Measurements from ENCODE around the gene DNM3.

The DNM3 gene

GRCh38 chr1:172125812-172126430 is 284.6 kb downstream of the DNM3 start:
- in situ Hi-C loops (cut with HindIII; ENCODE audit: low sequenced_read_pairs) = no loop called here

- in situ Hi-C loops (cut with HindIII; ENCODE audit: low sequenced_read_pairs) = no loop called here
Observed at GRCh38 chr1:172132836-172133235, 291.5 kb downstream of the DNM3 start.

GRCh38 chr1:172134087-172134731 is 292.9 kb downstream of the DNM3 start:
- in situ Hi-C loops (cut with HindIII; ENCODE audit: low sequenced_read_pairs) = no loop called here

- in situ Hi-C loops (cut with HindIII; ENCODE audit: low sequenced_read_pairs) = no loop called here
Observed at GRCh38 chr1:172135076-172135672, 293.9 kb downstream of the DNM3 start.

GRCh38 chr1:172135978-172136610 is 294.8 kb downstream of the DNM3 start:
- in situ Hi-C loops (cut with HindIII; ENCODE audit: low sequenced_read_pairs) = no loop called here

GRCh38 chr1:172136925-172137324 is 295.6 kb downstream of the DNM3 start:
- in situ Hi-C loops (cut with HindIII; ENCODE audit: low sequenced_read_pairs) = no loop called here

GRCh38 chr1:172137703-172138454 is 296.6 kb downstream of the DNM3 start:
- in situ Hi-C loops (cut with HindIII; ENCODE audit: low sequenced_read_pairs) = no loop called here

- in situ Hi-C loops (cut with HindIII; ENCODE audit: low sequenced_read_pairs) = no loop called here
Observed at GRCh38 chr1:172138634-172139033, 297.3 kb downstream of the DNM3 start.

GRCh38 chr1:172139196-172139595 is 297.9 kb downstream of the DNM3 start:
- in situ Hi-C loops (cut with HindIII; ENCODE audit: low sequenced_read_pairs) = no loop called here

- in situ Hi-C loops (cut with HindIII; ENCODE audit: low sequenced_read_pairs) = loop anchor here (5.0 kb wide), 1 partner anchor 33 kb away; no protein-coding TSS in a partner anchor
Observed at GRCh38 chr1:172140072-172140471, 298.8 kb downstream of the DNM3 start.

GRCh38 chr1:172140591-172140990 is 299.3 kb downstream of the DNM3 start:
- in situ Hi-C loops (cut with HindIII; ENCODE audit: low sequenced_read_pairs) = loop anchor here (5.0 kb wide), 1 partner anchor 33 kb away; no protein-coding TSS in a partner anchor

GRCh38 chr1:172141341-172141881 is 300.1 kb downstream of the DNM3 start:
- in situ Hi-C loops (cut with HindIII; ENCODE audit: low sequenced_read_pairs) = loop anchor here (5.0 kb wide), 1 partner anchor 34 kb away; no protein-coding TSS in a partner anchor

- in situ Hi-C loops (cut with HindIII; ENCODE audit: low sequenced_read_pairs) = loop anchor here (5.0 kb wide), 1 partner anchor 35 kb away; no protein-coding TSS in a partner anchor
Observed at GRCh38 chr1:172142324-172142723, 301.0 kb downstream of the DNM3 start.

GRCh38 chr1:172143384-172144055 is 302.2 kb downstream of the DNM3 start:
- in situ Hi-C loops (cut with HindIII; ENCODE audit: low sequenced_read_pairs) = loop anchor here (5.0 kb wide), 1 partner anchor 36 kb away; no protein-coding TSS in a partner anchor

GRCh38 chr1:172144445-172145061 is 303.3 kb downstream of the DNM3 start:
- in situ Hi-C loops (cut with HindIII; ENCODE audit: low sequenced_read_pairs) = loop anchor here (5.0 kb wide), 1 partner anchor 37 kb away; no protein-coding TSS in a partner anchor

GRCh38 chr1:172145231-172145651 is 303.9 kb downstream of the DNM3 start:
- in situ Hi-C loops (cut with HindIII; ENCODE audit: low sequenced_read_pairs) = no loop called here

- in situ Hi-C loops (cut with HindIII; ENCODE audit: low sequenced_read_pairs) = no loop called here
Observed at GRCh38 chr1:172145656-172146055, 304.4 kb downstream of the DNM3 start.

GRCh38 chr1:172146141-172146850 is 305.0 kb downstream of the DNM3 start:
- in situ Hi-C loops (cut with HindIII; ENCODE audit: low sequenced_read_pairs) = no loop called here

GRCh38 chr1:172147541-172147940 is 306.2 kb downstream of the DNM3 start:
- in situ Hi-C loops (cut with HindIII; ENCODE audit: low sequenced_read_pairs) = no loop called here
